ENCODE measurements around the gene POLQ.

DNA sequence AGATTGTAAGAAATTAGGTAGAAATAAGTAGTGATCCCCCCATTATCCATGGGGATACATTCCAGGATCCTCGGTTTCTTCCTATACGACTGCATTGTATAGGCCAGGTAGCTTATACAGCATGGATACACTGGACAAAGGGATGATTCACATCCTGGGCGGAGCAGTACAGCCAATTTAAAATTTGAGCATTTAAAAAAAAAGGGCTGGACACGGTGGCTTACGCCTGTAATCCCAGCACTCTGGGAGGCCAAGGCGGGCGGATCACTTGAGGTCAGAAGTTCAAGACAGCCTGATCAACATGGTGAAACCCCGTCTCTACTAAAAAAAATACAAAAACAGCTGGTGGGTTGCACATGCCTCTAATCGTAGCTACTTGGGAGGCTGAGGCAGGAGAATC is 21.0 kb upstream of the POLQ start:
- TF ChIP-seq ZNF239 (CRISPR knock-in tag; IDR thresholded peaks at IDR 0.05): no peak
- TF ChIP-seq, protein P1, sequence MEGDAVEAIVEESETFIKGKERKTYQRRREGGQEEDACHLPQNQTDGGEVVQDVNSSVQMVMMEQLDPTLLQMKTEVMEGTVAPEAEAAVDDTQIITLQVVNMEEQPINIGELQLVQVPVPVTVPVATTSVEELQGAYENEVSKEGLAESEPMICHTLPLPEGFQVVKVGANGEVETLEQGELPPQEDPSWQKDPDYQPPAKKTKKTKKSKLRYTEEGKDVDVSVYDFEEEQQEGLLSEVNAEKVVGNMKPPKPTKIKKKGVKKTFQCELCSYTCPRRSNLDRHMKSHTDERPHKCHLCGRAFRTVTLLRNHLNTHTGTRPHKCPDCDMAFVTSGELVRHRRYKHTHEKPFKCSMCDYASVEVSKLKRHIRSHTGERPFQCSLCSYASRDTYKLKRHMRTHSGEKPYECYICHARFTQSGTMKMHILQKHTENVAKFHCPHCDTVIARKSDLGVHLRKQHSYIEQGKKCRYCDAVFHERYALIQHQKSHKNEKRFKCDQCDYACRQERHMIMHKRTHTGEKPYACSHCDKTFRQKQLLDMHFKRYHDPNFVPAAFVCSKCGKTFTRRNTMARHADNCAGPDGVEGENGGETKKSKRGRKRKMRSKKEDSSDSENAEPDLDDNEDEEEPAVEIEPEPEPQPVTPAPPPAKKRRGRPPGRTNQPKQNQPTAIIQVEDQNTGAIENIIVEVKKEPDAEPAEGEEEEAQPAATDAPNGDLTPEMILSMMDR (IDR thresholded peaks at IDR 0.05 in 2 of 3, conservative IDR thresholded peaks at IDR 0.05 in 1 of 3; ENCODE audit: insufficient read depth in 2 of 3, low read depth in 1 of 3, low read length in 3 of 3): no peak
- no peak for TF ChIP-seq TARDBP (IDR thresholded peaks at IDR 0.05)
- TF ChIP-seq SRF (CRISPR knock-in tag; IDR thresholded peaks at IDR 0.05): no peak
- TF ChIP-seq POLR2AphosphoS5 (IDR thresholded peaks at IDR 0.05; ENCODE audit: control insufficient read depth, insufficient read depth, low read depth, low read length): no peak
- no peak for TF ChIP-seq BDP1 (IDR thresholded peaks at IDR 0.05; ENCODE audit: insufficient read depth, insufficient read length)
- TF ChIP-seq, protein P2, sequence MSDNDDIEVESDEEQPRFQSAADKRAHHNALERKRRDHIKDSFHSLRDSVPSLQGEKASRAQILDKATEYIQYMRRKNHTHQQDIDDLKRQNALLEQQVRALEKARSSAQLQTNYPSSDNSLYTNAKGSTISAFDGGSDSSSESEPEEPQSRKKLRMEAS (CRISPR knock-in tag; IDR thresholded peaks at IDR 0.05): no peak
- TF ChIP-seq NFE2L1 (tag; IDR thresholded peaks at IDR 0.05; ENCODE audit: borderline replicate concordance, low read depth): no peak
- TF ChIP-seq, protein P3, sequence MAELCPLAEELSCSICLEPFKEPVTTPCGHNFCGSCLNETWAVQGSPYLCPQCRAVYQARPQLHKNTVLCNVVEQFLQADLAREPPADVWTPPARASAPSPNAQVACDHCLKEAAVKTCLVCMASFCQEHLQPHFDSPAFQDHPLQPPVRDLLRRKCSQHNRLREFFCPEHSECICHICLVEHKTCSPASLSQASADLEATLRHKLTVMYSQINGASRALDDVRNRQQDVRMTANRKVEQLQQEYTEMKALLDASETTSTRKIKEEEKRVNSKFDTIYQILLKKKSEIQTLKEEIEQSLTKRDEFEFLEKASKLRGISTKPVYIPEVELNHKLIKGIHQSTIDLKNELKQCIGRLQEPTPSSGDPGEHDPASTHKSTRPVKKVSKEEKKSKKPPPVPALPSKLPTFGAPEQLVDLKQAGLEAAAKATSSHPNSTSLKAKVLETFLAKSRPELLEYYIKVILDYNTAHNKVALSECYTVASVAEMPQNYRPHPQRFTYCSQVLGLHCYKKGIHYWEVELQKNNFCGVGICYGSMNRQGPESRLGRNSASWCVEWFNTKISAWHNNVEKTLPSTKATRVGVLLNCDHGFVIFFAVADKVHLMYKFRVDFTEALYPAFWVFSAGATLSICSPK (IDR thresholded peaks at IDR 0.05; ENCODE audit: borderline replicate concordance): no peak
- no peak for TF ChIP-seq EZH2 (IDR thresholded peaks at IDR 0.05; ENCODE audit: borderline replicate concordance, low read depth, low read length)
- no peak for TF ChIP-seq ETV6 (IDR thresholded peaks at IDR 0.05; ENCODE audit: borderline replicate concordance in 1 of 2, low read depth in 2 of 2, low read length in 1 of 2)
- no peak for TF ChIP-seq ETV6 (CRISPR knock-in tag; IDR thresholded peaks at IDR 0.05; ENCODE audit: borderline replicate concordance)
- no peak for TF ChIP-seq MYC (IDR thresholded peaks at IDR 0.05; ENCODE audit: low read depth, low read length)
- TF ChIP-seq MYC (CRISPR knock-in tag; IDR thresholded peaks at IDR 0.05; ENCODE audit: borderline replicate concordance, low read depth): no peak
- TF ChIP-seq ZNF431 (CRISPR knock-in tag; IDR thresholded peaks at IDR 0.05): no peak
